ENCODE measurements around the gene RXRG.

Gene RXRG

DNA sequence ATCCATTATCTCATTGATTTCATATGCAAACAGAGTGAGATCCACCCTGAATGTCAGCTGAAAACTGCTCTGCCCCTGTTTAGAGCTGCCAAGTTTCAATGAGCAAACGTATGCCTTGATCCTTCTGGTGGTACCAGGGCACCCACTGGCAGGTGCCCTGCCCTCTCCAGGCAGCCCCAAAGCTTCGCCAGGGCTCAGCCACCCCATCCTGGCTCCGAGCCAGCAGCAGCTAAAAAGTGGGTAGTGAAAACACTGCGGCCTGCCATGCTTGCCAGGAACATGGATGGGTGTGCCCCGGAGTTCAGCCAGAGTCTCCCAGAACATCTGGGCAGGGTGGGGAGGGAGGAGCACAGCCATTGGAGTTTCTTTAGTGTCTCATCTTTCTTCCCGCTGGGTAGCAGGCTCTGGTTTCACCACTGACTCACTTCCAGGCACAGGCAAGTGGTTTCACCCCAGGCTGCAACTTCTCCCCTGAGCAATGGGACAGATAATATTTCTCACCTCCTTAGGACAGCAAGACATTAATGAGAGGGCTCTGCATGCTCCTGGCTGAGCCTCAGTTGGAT is 80.3 kb downstream of the RXRG start:
- DNase-seq, result peak; percentile 60

DNA sequence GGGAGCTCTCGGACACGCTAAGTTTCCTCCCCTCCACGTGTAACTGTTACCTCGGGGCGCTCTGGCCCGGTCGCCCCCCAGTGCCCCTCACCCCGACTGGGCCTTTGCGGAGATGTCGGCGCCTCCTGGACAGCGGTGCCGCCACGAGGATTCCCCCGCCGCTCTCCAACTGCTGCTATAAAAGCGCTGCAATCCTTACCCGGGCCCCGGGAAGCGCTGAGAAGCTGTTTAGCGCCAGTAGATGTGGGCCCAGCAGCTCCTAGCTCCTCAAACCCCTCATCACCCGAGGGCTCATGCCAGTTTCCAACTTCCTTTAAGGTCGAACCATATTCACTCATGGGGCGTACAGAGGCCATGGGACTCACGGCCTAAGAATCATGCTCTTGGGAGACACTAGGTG is 88.0 kb downstream of the RXRG start:
- no peak for DNase-seq

- DNase-seq, result no peak
Measured at GRCh38 chr1:165355977-165356811, 88.7 kb downstream of the RXRG start, which contains the start of gene LMX1A. TSS of gene LMX1A (minus strand) at chr1:165356715. CDS start at chr1:165355559, 1,156 bp downstream.

- DNase-seq, result no peak
Measured at GRCh38 chr1:165355139-165355976, 89.6 kb downstream of the RXRG start.

DNA sequence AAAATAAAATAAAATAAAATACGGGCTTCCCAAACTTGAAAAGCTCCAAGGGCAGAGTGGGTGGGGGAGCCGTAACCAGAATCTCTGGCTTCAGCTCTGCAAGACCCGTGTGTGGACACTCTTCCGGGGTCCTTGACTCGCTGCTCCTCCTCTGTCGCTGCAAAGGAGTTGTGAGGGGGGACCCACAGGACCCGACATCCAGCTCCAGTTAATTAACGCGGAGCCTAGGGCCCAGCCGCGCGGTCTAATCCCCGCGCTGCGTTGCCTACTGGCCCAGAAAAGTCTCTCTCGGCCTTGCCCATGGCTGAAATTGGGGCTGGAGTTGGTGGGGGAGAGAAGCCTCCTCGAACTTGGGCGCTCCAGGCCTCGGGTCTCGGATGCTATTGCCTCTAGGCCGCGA is 90.2 kb downstream of the RXRG start:
- no peak for DNase-seq

DNA sequence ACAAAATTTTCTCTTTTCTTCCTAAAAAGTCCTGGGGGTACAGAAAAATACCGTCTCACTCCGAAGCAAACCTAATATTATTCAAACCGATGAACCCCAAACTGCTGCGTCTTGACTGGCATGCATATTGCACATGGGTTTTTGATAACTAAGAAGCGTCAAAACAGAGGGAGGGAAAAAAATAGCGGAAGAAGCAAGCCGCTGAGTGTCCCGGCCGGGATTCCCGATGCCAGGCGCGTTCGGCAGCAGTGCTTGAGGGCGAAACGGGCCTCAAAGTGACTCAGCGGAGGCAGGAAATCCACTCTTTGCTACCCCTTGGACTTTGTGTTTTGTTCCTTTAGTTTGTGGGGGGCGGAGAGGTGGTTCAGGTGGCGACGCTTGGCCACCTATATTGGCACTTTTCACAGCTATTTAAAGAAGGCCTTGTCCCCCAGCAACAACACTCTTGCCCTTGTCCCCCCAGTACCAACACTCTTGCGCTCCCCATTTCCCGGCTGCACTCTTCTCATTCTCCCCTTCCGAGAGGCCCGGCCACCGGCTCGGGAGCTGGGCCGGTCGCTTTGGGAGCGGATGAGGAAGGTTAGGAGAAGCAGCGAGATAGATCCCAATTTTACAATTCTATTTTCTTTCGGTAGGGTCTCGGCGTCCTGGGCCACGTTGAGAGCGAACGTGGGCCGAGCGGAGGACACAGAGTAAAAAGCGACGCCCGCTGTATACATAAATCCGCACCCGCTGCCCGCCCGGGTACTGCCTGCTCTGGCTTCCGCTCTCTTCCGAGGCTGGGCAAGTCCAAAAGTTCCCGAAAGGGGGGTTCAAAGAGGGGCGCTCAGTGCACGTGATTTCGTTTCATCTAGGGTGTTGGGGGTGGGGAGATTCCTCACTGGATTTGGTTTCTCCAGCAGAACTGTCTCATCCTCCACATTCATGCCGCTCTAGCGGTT is 90.9 kb downstream of the RXRG start:
- DNase-seq, result no peak

DNA sequence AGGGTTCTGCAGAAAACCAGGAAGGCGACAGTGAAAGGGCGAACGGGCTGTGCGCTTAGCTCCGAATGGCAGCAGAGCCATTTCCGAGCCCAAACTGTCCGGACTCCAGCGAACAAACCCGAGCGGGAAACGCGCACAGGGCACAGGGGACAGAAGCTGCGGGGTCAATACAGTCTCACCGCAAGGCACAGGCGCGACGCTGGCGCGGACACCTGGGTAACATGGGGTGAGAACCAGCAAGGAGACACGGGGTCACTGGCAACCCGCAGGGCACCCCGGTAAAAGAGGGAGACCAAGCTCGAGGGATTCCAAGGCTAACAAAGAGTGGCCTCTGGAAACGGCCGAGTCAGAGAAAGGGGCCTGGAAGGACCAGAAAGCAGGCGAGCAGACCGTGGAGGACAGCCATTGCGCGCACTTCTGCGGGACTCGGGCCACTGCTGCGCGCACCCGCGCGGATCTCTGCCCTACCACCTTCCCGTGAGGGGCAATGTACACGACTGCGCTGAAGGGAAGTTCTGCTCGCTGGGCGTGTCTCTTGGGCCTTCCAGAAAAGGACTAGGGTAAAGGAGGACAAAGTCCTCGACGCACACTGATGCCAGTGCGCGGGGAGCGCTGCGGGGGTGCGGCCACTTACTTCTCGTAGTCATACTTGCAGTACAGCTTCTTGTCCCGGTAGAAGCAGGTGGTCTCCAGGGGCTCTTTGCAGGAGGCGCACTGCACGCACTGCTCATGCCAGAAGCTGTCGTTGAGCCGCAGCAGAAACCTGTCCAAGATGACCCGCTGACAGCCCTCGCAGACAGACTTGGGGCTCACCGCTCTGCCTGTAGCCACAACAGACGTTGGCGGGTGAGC is 92.3 kb downstream of the RXRG start:
- no peak for DNase-seq

DNA sequence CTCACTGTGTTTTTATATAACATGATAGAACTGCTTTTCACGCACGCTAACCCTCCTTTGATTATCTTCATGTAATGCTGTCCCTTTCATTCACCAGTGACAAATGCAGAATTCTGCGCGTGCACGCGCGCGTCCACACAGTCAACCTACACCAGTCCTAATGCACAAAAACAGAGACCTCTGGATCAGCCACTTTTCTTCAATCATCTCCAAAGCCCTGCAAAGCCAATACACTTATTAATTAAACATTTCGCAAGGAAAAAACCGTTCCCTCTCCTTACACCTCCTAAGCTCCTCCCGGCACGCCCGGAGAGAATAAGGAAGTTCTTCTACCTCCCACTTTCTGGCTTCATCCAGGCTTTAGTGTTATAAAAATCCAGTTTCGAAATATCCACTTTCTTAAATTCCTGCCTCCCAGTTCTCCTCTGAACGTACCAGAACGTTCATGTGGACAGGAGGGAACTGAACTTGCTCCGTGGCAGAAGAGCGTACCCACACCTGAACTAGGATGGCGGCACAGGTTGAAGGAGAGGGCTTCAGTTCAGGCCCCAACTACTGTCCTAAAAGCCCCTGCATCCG is 93.0 kb downstream of the RXRG start:
- DNase-seq, result no peak
